ENCODE data around the gene RXRG.

Gene RXRG

DNA sequence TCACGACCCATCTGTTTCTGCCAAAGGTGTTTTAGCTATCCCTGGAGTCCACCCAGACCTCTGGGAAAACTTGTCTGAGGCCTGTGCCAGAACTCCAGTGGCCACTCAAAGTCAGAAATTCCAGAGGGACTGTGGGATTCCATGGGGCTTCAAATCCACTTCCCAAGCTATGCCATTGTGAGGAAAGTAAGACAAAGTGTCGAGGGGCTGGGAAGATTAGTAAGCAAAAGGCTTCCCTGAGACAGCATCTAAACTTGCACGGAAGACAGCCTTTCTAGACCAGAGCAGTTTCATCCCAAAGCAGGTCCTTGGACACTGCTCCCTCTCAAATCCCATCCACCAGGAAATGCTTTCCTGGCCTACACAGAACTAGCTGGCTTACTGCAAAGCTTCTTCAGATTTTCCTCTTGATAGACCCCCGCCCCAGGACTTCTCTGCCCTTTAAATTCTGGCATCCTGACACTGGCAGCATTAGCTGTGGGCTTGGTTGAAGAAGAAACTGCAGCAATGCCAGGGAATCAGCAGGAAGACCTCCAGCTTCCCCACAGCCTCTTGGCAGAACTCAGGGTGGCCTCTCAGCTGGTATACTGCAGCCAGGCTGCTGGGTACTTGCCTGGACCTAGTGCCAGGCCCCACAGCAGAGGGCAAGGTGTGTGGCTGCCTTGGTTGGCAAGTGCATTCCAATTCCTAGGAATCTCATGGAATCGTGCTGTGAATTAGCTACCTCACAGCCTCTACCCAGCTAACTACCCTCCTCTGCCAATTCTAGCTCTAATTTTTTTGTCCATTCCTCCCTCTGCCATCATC, 61.1 kb downstream of the RXRG start:
- no peaks in the 10 kb centered on the region for H4K20me1 ChIP-seq (ENCODE audit: insufficient read depth, low read length)
- no peak for TF ChIP-seq EZH2 (optimal IDR thresholded peaks at IDR 0.05; ENCODE audit: low read depth, low read length)
- TF ChIP-seq EZH2phosphoT487 (IDR thresholded peaks at IDR 0.05; ENCODE audit: low read length), result no peak
- TF ChIP-seq, protein P1, sequence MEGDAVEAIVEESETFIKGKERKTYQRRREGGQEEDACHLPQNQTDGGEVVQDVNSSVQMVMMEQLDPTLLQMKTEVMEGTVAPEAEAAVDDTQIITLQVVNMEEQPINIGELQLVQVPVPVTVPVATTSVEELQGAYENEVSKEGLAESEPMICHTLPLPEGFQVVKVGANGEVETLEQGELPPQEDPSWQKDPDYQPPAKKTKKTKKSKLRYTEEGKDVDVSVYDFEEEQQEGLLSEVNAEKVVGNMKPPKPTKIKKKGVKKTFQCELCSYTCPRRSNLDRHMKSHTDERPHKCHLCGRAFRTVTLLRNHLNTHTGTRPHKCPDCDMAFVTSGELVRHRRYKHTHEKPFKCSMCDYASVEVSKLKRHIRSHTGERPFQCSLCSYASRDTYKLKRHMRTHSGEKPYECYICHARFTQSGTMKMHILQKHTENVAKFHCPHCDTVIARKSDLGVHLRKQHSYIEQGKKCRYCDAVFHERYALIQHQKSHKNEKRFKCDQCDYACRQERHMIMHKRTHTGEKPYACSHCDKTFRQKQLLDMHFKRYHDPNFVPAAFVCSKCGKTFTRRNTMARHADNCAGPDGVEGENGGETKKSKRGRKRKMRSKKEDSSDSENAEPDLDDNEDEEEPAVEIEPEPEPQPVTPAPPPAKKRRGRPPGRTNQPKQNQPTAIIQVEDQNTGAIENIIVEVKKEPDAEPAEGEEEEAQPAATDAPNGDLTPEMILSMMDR (IDR thresholded peaks at IDR 0.05; ENCODE audit: low read length), result no peak
- no peak overlapping the region for H2AFZ ChIP-seq (ENCODE audit: low read length)
- H3K4me2 ChIP-seq (ENCODE audit: low read depth, low read length), result no peak overlapping the region
- H3K9me3 ChIP-seq (replicated peaks; ENCODE audit: insufficient read depth, low read length), result no peaks in the 10 kb centered on the region
- DNase-seq, result no peak
- no peaks in the 10 kb centered on the region for H3K4me1 ChIP-seq (ENCODE audit: low read length)
- no peaks in the 10 kb centered on the region for H3K79me2 ChIP-seq (ENCODE audit: low read length)
- H3K9me2 ChIP-seq (replicated peaks; ENCODE audit: insufficient read depth, low read length), result no peaks in the 10 kb centered on the region
- H3K27ac ChIP-seq (ENCODE audit: low read length), result no peak overlapping the region
- no peak overlapping the region for H3K4me3 ChIP-seq (ENCODE audit: low read length)
- no peaks in the 10 kb centered on the region for H3F3A ChIP-seq (ENCODE audit: insufficient read depth, low read length)
- no peak overlapping the region for H3K9ac ChIP-seq (ENCODE audit: low read length)
- no peaks in the 10 kb centered on the region for H3K27me3 ChIP-seq (replicated peaks; ENCODE audit: insufficient read depth, low read length)
- H3K36me3 ChIP-seq (replicated peaks; ENCODE audit: insufficient read depth, low read length), result no peaks in the 10 kb centered on the region

DNA sequence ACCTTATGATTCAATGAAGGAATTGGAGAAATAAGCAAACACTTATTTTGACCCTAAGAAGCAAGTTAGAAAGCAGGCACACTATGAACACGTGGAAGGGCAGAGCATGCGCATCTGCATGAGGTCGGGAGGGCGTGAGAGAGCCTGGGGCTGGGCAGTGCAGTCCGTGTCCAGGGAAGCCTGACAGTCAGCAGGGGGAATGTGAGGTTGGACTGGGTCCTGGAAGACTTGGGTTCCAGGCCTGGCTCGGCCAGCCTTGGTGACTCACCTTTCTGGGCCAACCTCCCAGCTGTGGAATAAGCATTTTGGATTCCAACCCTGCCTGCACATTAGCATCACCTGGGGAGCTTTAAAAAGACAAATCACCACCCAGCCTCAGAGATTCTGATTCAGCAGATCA, 61.9 kb downstream of the RXRG start:
- H4K20me1 ChIP-seq (ENCODE audit: insufficient read depth, low read length), result no peaks in the 10 kb centered on the region
- no peaks in the 10 kb centered on the region for H3K36me3 ChIP-seq (replicated peaks; ENCODE audit: insufficient read depth, low read length)
- no peaks in the 10 kb centered on the region for H3K4me1 ChIP-seq (ENCODE audit: low read length)
- TF ChIP-seq, protein P1 (IDR thresholded peaks at IDR 0.05; ENCODE audit: low read length), result no peak
- TF ChIP-seq EZH2phosphoT487 (IDR thresholded peaks at IDR 0.05; ENCODE audit: low read length) (no peak), EZH2 (optimal IDR thresholded peaks at IDR 0.05; ENCODE audit: low read depth, low read length) (no peak)
- no peaks in the 10 kb centered on the region for H3F3A ChIP-seq (ENCODE audit: insufficient read depth, low read length)
- no peak overlapping the region for H3K27ac ChIP-seq (ENCODE audit: low read length)
- no peaks in the 10 kb centered on the region for H3K9me2 ChIP-seq (replicated peaks; ENCODE audit: insufficient read depth, low read length)
- no peak overlapping the region for H2AFZ ChIP-seq (ENCODE audit: low read length)
- no peaks in the 10 kb centered on the region for H3K9me3 ChIP-seq (replicated peaks; ENCODE audit: insufficient read depth, low read length)
- no peak overlapping the region for H3K9ac ChIP-seq (ENCODE audit: low read length)
- no peak for DNase-seq
- no peaks in the 10 kb centered on the region for H3K79me2 ChIP-seq (ENCODE audit: low read length)
- no peak overlapping the region for H3K4me3 ChIP-seq (ENCODE audit: low read length)
- H3K27me3 ChIP-seq (replicated peaks; ENCODE audit: insufficient read depth, low read length), result no peaks in the 10 kb centered on the region
- no peak overlapping the region for H3K4me2 ChIP-seq (ENCODE audit: low read depth, low read length)

DNA sequence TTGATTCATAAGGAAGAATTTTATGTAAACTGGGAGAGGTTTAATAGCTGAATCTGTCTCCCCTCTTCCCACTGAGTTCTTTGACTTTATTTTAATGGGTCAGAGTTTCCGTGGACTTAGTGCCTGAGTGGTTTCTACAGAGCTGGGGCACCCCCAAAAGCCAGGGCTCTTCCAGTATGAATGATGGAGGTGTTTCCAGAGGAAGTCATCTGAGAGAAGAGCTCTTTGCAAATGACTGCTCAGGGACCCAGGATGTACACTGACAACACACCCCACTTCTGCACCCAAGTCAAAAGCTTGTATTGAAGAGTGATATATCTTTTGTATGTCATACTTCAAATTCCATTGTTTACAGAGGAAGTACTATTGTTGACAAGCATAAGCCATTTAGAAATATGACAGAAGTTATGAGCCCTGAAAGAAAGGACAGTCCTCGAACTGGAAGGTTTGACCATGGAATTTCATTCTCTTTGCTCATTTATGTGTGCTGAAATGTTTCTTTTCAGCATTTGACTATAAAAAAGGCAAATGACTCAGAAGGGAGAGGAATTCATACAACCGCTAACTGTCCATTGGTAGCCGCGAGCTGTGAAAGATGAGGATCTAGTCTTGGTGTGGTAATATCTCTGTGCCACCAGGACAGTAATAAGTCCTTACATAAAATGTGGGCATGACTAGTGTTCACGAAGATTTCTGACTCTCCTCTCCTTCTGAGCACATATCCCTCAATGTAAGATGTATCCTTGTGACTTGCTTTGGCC, 63.0 kb downstream of the RXRG start:
- no peaks in the 10 kb centered on the region for H3K4me1 ChIP-seq (ENCODE audit: low read length)
- DNase-seq, result no peak
- no peaks in the 10 kb centered on the region for H3K9me2 ChIP-seq (replicated peaks; ENCODE audit: insufficient read depth, low read length)
- no peaks in the 10 kb centered on the region for H3K9me3 ChIP-seq (replicated peaks; ENCODE audit: insufficient read depth, low read length)
- no peaks in the 10 kb centered on the region for H3K36me3 ChIP-seq (replicated peaks; ENCODE audit: insufficient read depth, low read length)
- no peak overlapping the region for H3K4me2 ChIP-seq (ENCODE audit: low read depth, low read length)
- TF ChIP-seq EZH2 (optimal IDR thresholded peaks at IDR 0.05; ENCODE audit: low read depth, low read length) (no peak), EZH2phosphoT487 (IDR thresholded peaks at IDR 0.05; ENCODE audit: low read length) (no peak)
- TF ChIP-seq, protein P1 (IDR thresholded peaks at IDR 0.05; ENCODE audit: low read length), result no peak
- H3K27ac ChIP-seq (ENCODE audit: low read length), result no peak overlapping the region
- no peaks in the 10 kb centered on the region for H4K20me1 ChIP-seq (ENCODE audit: insufficient read depth, low read length)
- H3K27me3 ChIP-seq (replicated peaks; ENCODE audit: insufficient read depth, low read length), result no peaks in the 10 kb centered on the region
- H3F3A ChIP-seq (ENCODE audit: insufficient read depth, low read length), result no peaks in the 10 kb centered on the region
- no peak overlapping the region for H2AFZ ChIP-seq (ENCODE audit: low read length)
- H3K79me2 ChIP-seq (ENCODE audit: low read length), result no peaks in the 10 kb centered on the region
- no peak overlapping the region for H3K9ac ChIP-seq (ENCODE audit: low read length)
- H3K4me3 ChIP-seq (ENCODE audit: low read length), result no peak overlapping the region
